DND-41 (cell line): ENCODE results near the gene PHACTR1.

Experiments
- EZH2 ChIP-seq: IDR thresholded peaks from 3 replicates; pipeline ENCODE4 v1.6.1; 2012; ENCODE audit warnings: borderline replicate concordance, low read depth, mild to moderate bottlenecking, moderate library complexity, low read length, inconsistent platforms; ENCODE audit not compliant: severe bottlenecking
- TF ChIP-seq, protein P1 (sequence below): IDR thresholded peaks from 2 replicates; pipeline ENCODE4 v1.5.1; 2012; ENCODE audit warnings: borderline replicate concordance, low read length, moderate library complexity, mild to moderate bottlenecking; ENCODE audit not compliant: poor library complexity, severe bottlenecking; ENCODE audit errors: extremely low read depth

DNA sequence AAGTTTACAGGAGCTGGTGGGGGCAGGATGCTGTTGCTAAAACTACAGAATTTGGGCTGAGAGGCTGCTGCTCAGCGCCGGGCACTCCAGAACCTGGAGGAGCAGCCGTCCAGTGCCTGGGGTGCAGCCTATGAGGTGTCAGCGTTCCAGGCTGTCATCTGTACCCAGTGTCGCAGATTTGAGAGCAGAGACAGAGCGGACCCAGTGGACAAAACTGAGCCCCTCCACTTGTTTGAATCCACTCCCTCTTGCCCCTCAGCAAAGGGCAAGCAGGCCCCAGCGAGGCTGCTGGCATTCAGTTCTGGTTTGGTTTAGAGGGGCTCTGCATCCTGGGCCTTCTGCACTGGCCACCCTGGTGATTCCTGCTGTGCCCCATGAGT, 467.5 kb downstream of the PHACTR1 start:
- TF ChIP-seq EZH2 = no peak
- TF ChIP-seq, protein P1, sequence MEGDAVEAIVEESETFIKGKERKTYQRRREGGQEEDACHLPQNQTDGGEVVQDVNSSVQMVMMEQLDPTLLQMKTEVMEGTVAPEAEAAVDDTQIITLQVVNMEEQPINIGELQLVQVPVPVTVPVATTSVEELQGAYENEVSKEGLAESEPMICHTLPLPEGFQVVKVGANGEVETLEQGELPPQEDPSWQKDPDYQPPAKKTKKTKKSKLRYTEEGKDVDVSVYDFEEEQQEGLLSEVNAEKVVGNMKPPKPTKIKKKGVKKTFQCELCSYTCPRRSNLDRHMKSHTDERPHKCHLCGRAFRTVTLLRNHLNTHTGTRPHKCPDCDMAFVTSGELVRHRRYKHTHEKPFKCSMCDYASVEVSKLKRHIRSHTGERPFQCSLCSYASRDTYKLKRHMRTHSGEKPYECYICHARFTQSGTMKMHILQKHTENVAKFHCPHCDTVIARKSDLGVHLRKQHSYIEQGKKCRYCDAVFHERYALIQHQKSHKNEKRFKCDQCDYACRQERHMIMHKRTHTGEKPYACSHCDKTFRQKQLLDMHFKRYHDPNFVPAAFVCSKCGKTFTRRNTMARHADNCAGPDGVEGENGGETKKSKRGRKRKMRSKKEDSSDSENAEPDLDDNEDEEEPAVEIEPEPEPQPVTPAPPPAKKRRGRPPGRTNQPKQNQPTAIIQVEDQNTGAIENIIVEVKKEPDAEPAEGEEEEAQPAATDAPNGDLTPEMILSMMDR = no peak
